ENCODE data around the gene KANSL1. TPM values are rescaled to one million over a fixed set of nuclear protein-coding genes. Genes with fewer than 3 reads are reported as not detected.
A peak's percentile ranks its signal among the peaks of the same experiment; 100 is the strongest.
"Not testable (repeated sequence)": the region's sequence is repeated elsewhere in the genome, so short reads cannot be mapped to it uniquely, and the experiment has no call there.

Gene KANSL1
- total RNA-seq, 2 donors from 2014 or later: 137 to 144 TPM

DNA sequence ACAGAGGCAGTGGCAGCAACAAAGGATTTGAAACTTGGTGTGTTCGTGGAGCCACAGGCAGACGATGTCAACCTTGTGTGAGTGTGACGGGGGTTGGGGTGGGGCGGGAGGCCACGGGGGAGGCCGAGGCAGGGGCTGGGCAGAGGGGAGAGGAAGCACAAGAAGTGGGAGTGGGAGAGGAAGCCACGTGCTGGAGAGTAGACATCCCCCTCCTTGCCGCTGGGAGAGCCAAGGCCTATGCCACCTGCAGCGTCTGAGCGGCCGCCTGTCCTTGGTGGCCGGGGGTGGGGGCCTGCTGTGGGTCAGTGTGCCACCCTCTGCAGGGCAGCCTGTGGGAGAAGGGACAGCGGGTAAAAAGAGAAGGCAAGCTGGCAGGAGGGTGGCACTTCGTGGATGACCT, 168.6 kb downstream of the KANSL1 start:
- no peaks in the 10 kb centered on the region for H3K27me3 ChIP-seq (ENCODE audit: control insufficient read depth, insufficient read depth, low read length, poor library complexity, severe bottlenecking)
- H3K9me3 ChIP-seq (ENCODE audit: control insufficient read depth, low read length): no peaks in the 10 kb centered on the region
- H3K27ac Mint-ChIP-seq: no peak overlapping the region
- TF ChIP-seq, protein P1, sequence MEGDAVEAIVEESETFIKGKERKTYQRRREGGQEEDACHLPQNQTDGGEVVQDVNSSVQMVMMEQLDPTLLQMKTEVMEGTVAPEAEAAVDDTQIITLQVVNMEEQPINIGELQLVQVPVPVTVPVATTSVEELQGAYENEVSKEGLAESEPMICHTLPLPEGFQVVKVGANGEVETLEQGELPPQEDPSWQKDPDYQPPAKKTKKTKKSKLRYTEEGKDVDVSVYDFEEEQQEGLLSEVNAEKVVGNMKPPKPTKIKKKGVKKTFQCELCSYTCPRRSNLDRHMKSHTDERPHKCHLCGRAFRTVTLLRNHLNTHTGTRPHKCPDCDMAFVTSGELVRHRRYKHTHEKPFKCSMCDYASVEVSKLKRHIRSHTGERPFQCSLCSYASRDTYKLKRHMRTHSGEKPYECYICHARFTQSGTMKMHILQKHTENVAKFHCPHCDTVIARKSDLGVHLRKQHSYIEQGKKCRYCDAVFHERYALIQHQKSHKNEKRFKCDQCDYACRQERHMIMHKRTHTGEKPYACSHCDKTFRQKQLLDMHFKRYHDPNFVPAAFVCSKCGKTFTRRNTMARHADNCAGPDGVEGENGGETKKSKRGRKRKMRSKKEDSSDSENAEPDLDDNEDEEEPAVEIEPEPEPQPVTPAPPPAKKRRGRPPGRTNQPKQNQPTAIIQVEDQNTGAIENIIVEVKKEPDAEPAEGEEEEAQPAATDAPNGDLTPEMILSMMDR (conservative IDR thresholded peaks at IDR 0.05): no peak
- peaks cover 7% of the 10 kb centered on the region for H3K4me1 ChIP-seq (ENCODE audit: control insufficient read depth, insufficient read depth, low read length)
- peak; percentile 52 for DNase-seq
- peak overlapping the region; percentile 18 for H3K27ac ChIP-seq (ENCODE audit: low read depth, low read length)
- no peak overlapping the region for H3K4me3 Mint-ChIP-seq
- no peak overlapping the region for H3K9ac ChIP-seq (ENCODE audit: extremely low read depth, low read length, poor library complexity, severe bottlenecking)
- WGBS, 2 experiments (ENCODE audit: insufficient coverage in 1 of 2, insufficient read length in 1 of 2): 84 to 93% methylated on average over 3 to 14 of the region's 14 CpGs
- peaks cover 37% of the 10 kb centered on the region for H3K36me3 Mint-ChIP-seq (ENCODE audit: low read depth)
- H3K4me1 Mint-ChIP-seq: peaks cover 32% of the 10 kb centered on the region
- H3K9me3 Mint-ChIP-seq: no peaks in the 10 kb centered on the region
- peaks cover 34% of the 10 kb centered on the region for H3K36me3 ChIP-seq (ENCODE audit: control insufficient read depth, insufficient read depth, low read length)
- H3K27me3 Mint-ChIP-seq (ENCODE audit: insufficient read depth): no peaks in the 10 kb centered on the region
- H3K4me3 ChIP-seq (ENCODE audit: low read length): no peak overlapping the region

DNA sequence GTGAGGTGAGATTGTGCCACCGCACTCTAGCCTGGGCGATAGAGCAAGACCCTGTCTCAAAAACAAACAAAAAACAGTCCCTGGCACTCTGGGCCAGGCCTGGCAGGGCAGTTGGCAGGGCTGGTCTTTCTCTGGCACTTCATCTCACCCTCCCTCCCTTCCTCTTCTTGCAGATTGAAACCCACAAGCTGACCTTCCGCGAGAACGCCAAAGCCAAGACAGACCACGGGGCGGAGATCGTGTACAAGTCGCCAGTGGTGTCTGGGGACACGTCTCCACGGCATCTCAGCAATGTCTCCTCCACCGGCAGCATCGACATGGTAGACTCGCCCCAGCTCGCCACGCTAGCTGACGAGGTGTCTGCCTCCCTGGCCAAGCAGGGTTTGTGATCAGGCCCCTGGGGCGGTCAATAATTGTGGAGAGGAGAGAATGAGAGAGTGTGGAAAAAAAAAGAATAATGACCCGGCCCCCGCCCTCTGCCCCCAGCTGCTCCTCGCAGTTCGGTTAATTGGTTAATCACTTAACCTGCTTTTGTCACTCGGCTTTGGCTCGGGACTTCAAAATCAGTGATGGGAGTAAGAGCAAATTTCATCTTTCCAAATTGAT, 169.3 kb downstream of the KANSL1 start:
- H3K27me3 ChIP-seq (ENCODE audit: control insufficient read depth, insufficient read depth, low read length, poor library complexity, severe bottlenecking): no peaks in the 10 kb centered on the region
- peaks cover 27% of the 10 kb centered on the region for H3K36me3 ChIP-seq (ENCODE audit: control insufficient read depth, insufficient read depth, low read length)
- no peak for DNase-seq
- H3K4me1 ChIP-seq (ENCODE audit: control insufficient read depth, insufficient read depth, low read length): peaks cover 7% of the 10 kb centered on the region
- no peak overlapping the region for H3K4me3 Mint-ChIP-seq
- no peak overlapping the region for H3K4me3 ChIP-seq (ENCODE audit: low read length)
- no peak overlapping the region for H3K9ac ChIP-seq (ENCODE audit: extremely low read depth, low read length, poor library complexity, severe bottlenecking)
- H3K9me3 Mint-ChIP-seq: no peaks in the 10 kb centered on the region
- peaks cover 31% of the 10 kb centered on the region for H3K36me3 Mint-ChIP-seq (ENCODE audit: low read depth)
- H3K27me3 Mint-ChIP-seq (ENCODE audit: insufficient read depth): no peaks in the 10 kb centered on the region
- 96 to 97% methylated on average over 17 to 24 of the region's 24 CpGs for WGBS, 2 experiments (ENCODE audit: insufficient coverage in 1 of 2, insufficient read length in 1 of 2)
- peak overlapping the region; percentile 24 for H3K27ac ChIP-seq (ENCODE audit: low read depth, low read length)
- no peak overlapping the region for H3K27ac Mint-ChIP-seq
- TF ChIP-seq, protein P1 (conservative IDR thresholded peaks at IDR 0.05): no peak
- peaks cover 24% of the 10 kb centered on the region for H3K4me1 Mint-ChIP-seq
- H3K9me3 ChIP-seq (ENCODE audit: control insufficient read depth, low read length): no peaks in the 10 kb centered on the region

DNA sequence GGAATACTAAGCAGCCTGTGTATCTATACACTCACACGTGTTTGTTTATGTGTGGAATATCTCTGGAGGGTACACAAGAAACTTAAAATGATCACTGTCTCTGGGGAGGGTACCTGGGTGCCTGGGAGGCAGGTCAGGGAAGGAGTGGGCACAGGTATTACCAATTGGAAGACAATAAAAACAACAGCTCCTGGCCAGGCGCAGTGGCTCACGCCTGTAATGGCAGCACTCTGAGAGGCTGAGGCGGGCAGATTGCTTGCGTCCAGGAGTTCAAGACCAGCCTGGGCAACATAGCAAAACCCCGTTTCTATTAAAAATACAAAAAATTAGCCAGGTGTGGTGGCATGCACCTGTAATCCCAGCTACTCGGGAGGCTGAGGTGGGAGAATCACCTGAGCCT, 169.9 kb downstream of the KANSL1 start:
- H3K27ac Mint-ChIP-seq; H3K9me3 Mint-ChIP-seq; H3K27me3 Mint-ChIP-seq (ENCODE audit: insufficient read depth); H3K27ac ChIP-seq (ENCODE audit: low read depth, low read length); H3K4me3 ChIP-seq (ENCODE audit: low read length); H3K4me1 ChIP-seq (ENCODE audit: control insufficient read depth, insufficient read depth, low read length); H3K9ac ChIP-seq (ENCODE audit: extremely low read depth, low read length, poor library complexity, severe bottlenecking); DNase-seq; H3K4me3 Mint-ChIP-seq; H3K27me3 ChIP-seq (ENCODE audit: control insufficient read depth, insufficient read depth, low read length, poor library complexity, severe bottlenecking); H3K9me3 ChIP-seq (ENCODE audit: control insufficient read depth, low read length): not testable (repeated sequence)
- H3K36me3 Mint-ChIP-seq (ENCODE audit: low read depth): peaks cover 31% of the 10 kb centered on the region
- WGBS, 2 experiments (ENCODE audit: insufficient coverage in 1 of 2, insufficient read length in 1 of 2): 92 to 96% methylated on average over 7 of the region's 7 CpGs
- H3K4me1 Mint-ChIP-seq: peaks cover 19% of the 10 kb centered on the region
- peaks cover 24% of the 10 kb centered on the region for H3K36me3 ChIP-seq (ENCODE audit: control insufficient read depth, insufficient read depth, low read length)

DNA sequence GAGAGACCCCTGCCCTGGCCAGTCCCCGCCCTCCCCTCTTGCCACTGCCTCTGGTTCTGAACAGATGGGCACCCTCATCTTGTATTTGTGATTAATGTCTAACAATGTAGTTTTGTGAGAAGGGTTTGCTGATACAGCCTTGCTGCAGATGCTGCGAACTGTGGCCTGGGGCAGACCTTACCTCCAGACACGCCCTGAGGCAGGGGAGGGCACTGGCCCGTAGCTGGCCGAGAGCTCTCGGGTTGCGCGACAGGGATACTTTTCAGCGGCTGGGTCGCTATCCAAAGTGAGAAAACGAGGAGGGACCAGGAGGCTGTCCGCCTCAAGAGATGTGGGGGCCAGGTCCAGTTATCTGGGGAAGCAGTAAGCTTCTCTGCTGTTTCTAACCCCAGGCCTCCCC, 172.2 kb downstream of the KANSL1 start:
- DNase-seq: peak; percentile 63
- Mint-ChIP-seq H3K4me3 (no peak overlapping the region), H3K27me3 (ENCODE audit: insufficient read depth) (no peaks in the 10 kb centered on the region), H3K4me1 (no peaks in the 10 kb centered on the region), H3K9me3 (no peaks in the 10 kb centered on the region), H3K36me3 (ENCODE audit: low read depth) (peaks cover 26% of the 10 kb centered on the region), H3K27ac (peak overlapping the region; percentile 68)
- Histone ChIP-seq H3K4me1 (ENCODE audit: control insufficient read depth, insufficient read depth, low read length) (no peaks in the 10 kb centered on the region), H3K27me3 (ENCODE audit: control insufficient read depth, insufficient read depth, low read length, poor library complexity, severe bottlenecking) (no peaks in the 10 kb centered on the region), H3K9me3 (ENCODE audit: control insufficient read depth, low read length) (no peaks in the 10 kb centered on the region), H3K36me3 (ENCODE audit: control insufficient read depth, insufficient read depth, low read length) (peaks cover under 1% of the 10 kb centered on the region), H3K27ac (ENCODE audit: low read depth, low read length) (no peak overlapping the region), H3K4me3 (ENCODE audit: low read length) (no peak overlapping the region), H3K9ac (ENCODE audit: extremely low read depth, low read length, poor library complexity, severe bottlenecking) (no peak overlapping the region)
- 94 to 95% methylated on average over 11 to 12 of the region's 12 CpGs for WGBS, 2 experiments (ENCODE audit: insufficient coverage in 1 of 2, insufficient read length in 1 of 2)
- TF ChIP-seq, protein P1 (conservative IDR thresholded peaks at IDR 0.05): no peak
